Calu3 (cell line): ENCODE data around the gene NEK11. TPM values are rescaled to one million over a fixed set of nuclear protein-coding genes. Genes with fewer than 3 reads are reported as not detected.

Experiments
- BruUV-seq: library from RNA; stranded (reverse); fragments of 400-500 nt; replicated peaks from 2 replicates; lab custom pipeline; 2021; lab: Mats Ljungman, UMichigan
- CTCF ChIA-PET: fragments of 300-600 bp; sonication (Branson Sonifier 250); formaldehyde crosslinking; loops from one replicate; lab custom pipeline; 2022; ENCODE audit warnings: antibody characterized with exemption; lab: Charles Lee
- DNase-seq: peaks from one replicate; pipeline ENCODE4 v3.0.0; 2022
- H3K27ac Mint-ChIP-seq: one replicate; pipeline ENCODE4 v1.8.0; 2022; ENCODE audit warnings: mixed read lengths; ENCODE audit not compliant: unreplicated experiment
- H3K27me3 Mint-ChIP-seq: one replicate; pipeline ENCODE4 v1.8.0; 2022; ENCODE audit warnings: mixed read lengths; ENCODE audit not compliant: unreplicated experiment
- H3K36me3 Mint-ChIP-seq: one replicate; pipeline ENCODE4 v1.8.0; 2022; ENCODE audit warnings: mild to moderate bottlenecking, moderate library complexity, mixed read lengths; ENCODE audit not compliant: insufficient read depth, unreplicated experiment
- H3K4me1 Mint-ChIP-seq: one replicate; pipeline ENCODE4 v1.8.0; 2022; ENCODE audit warnings: mild to moderate bottlenecking, low read depth, mixed read lengths; ENCODE audit not compliant: unreplicated experiment
- H3K4me3 Mint-ChIP-seq: one replicate; pipeline ENCODE4 v1.8.0; 2022; ENCODE audit warnings: mild to moderate bottlenecking, low read depth, moderate library complexity, mixed read lengths; ENCODE audit not compliant: unreplicated experiment
- H3K9me3 Mint-ChIP-seq: one replicate; pipeline ENCODE4 v1.8.0; 2022; ENCODE audit warnings: low read depth, mixed read lengths; ENCODE audit not compliant: unreplicated experiment
- CTCF ChIP-seq: fragments of 200-600 bp; IDR thresholded peaks from one replicate; pipeline ENCODE4 v1.8.0; 2022; ENCODE audit warnings: antibody characterized with exemption; ENCODE audit not compliant: unreplicated experiment
- intact Hi-C: fragments of 100-400 bp; cut with micrococcal nuclease; formaldehyde crosslinking; loops from one replicate; pipeline ENCODE4 v1.10.0; 2022; ENCODE audit not compliant: unreplicated experiment
- total RNA-seq: library from RNA; stranded (reverse); gene quantifications from 2 replicates; pipeline ENCODE4 v1.2.3, GENCODE V29; 2022

NEK11 gene
- total RNA-seq, 1 experiment from 2014 or later, result 23.9 TPM

GRCh38 chr3:131167867-131168266, 141.2 kb downstream of the NEK11 start:
- no peaks in the 10 kb centered on the region for H3K27me3 Mint-ChIP-seq
- BruUV-seq, result no TSS peak
- intact Hi-C loops, result no loop called here
- no peak overlapping the region for H3K4me3 Mint-ChIP-seq
- no peak for TF ChIP-seq CTCF
- CTCF ChIA-PET, result no interaction called here
- no peaks in the 10 kb centered on the region for H3K4me1 Mint-ChIP-seq
- H3K36me3 Mint-ChIP-seq, result no peaks in the 10 kb centered on the region
- H3K9me3 Mint-ChIP-seq, result no peaks in the 10 kb centered on the region
- DNase-seq, result no peak
- H3K27ac Mint-ChIP-seq, result no peak overlapping the region

- CTCF ChIA-PET, result no interaction called here
These were observed 142.7 kb downstream of the NEK11 start for GRCh38 chr3:131169331-131169730.

GRCh38 chr3:131172502-131173200, 146.0 kb downstream of the NEK11 start:
- Mint-ChIP-seq H3K9me3 (no peaks in the 10 kb centered on the region), H3K4me3 (no peak overlapping the region), H3K27me3 (no peaks in the 10 kb centered on the region), H3K36me3 (no peaks in the 10 kb centered on the region), H3K4me1 (no peaks in the 10 kb centered on the region), H3K27ac (no peak overlapping the region)
- CTCF ChIA-PET, result interaction anchor here (0.7 kb wide), 1 partner anchor 93 kb away, joined by 6 read pairs; no protein-coding TSS in a partner anchor
- DNase-seq, result no peak
- no peak for TF ChIP-seq CTCF
- BruUV-seq, result no TSS peak
- intact Hi-C loops, result no loop called here

More at GRCh38 chr3:131169331-131169730, 142.7 kb downstream of the NEK11 start:
- H3K36me3 Mint-ChIP-seq, result no peaks in the 10 kb centered on the region
- no peak for DNase-seq
- intact Hi-C loops, result no loop called here
- TF ChIP-seq CTCF, result no peak
- H3K4me3 Mint-ChIP-seq, result no peak overlapping the region
- H3K4me1 Mint-ChIP-seq, result no peaks in the 10 kb centered on the region
- H3K27me3 Mint-ChIP-seq, result no peaks in the 10 kb centered on the region
- no peaks in the 10 kb centered on the region for H3K9me3 Mint-ChIP-seq
- H3K27ac Mint-ChIP-seq, result no peak overlapping the region
- no TSS peak for BruUV-seq

DNA sequence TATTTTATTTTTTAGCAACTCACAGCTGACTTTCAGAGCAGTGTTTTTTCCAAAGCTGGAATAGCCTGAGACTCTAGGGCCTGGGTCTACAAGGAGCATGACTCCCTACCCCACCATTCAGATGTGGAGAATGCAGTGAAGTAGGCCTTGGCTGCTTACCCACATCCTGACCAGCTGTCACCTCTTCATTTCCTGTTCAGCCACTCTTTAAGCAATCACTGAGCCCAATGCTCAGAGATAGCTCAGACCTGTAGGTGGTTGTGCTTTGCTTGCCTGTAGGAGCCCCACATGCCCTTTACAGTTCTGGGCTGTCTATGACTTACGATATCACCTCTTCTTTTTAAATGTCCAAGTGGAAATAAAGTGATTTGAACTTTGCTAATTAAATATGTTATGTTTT, 148.1 kb downstream of the NEK11 start:
- no peak for TF ChIP-seq CTCF
- Mint-ChIP-seq H3K27me3 (no peaks in the 10 kb centered on the region), H3K27ac (no peak overlapping the region), H3K9me3 (no peaks in the 10 kb centered on the region), H3K4me1 (no peaks in the 10 kb centered on the region), H3K36me3 (no peaks in the 10 kb centered on the region), H3K4me3 (no peak overlapping the region)
- CTCF ChIA-PET, result no interaction called here
- no TSS peak for BruUV-seq
- intact Hi-C loops, result no loop called here
- DNase-seq, result no peak
